Measurements from ENCODE around the gene FADD.

DNA sequence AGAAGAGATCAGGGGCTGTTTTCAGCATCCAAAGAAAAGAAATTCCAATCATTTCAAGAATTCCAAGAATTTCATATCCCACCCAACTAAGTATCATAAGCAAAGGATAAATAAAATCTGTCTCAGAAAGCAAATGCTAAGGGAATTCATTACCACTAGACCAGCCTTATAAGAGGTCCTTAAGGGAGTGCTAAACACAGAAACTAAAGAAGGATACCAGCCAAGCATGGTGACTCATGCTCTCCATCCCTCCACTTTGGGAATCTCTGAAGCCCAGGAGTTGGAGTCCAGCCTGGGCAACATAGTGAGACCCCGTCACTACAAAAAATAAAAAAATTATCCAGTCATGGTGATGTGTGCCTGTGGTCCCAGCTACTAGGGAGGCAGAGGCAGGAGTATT lies 17.8 kb downstream of the FADD start:
- TF ChIP-seq, protein P1, sequence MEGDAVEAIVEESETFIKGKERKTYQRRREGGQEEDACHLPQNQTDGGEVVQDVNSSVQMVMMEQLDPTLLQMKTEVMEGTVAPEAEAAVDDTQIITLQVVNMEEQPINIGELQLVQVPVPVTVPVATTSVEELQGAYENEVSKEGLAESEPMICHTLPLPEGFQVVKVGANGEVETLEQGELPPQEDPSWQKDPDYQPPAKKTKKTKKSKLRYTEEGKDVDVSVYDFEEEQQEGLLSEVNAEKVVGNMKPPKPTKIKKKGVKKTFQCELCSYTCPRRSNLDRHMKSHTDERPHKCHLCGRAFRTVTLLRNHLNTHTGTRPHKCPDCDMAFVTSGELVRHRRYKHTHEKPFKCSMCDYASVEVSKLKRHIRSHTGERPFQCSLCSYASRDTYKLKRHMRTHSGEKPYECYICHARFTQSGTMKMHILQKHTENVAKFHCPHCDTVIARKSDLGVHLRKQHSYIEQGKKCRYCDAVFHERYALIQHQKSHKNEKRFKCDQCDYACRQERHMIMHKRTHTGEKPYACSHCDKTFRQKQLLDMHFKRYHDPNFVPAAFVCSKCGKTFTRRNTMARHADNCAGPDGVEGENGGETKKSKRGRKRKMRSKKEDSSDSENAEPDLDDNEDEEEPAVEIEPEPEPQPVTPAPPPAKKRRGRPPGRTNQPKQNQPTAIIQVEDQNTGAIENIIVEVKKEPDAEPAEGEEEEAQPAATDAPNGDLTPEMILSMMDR (conservative IDR thresholded peaks at IDR 0.05): no peak
- TF ChIP-seq ZFX (IDR thresholded peaks at IDR 0.05): no peak

All from C4-2B (cell line).